Measurements from ENCODE around the gene LIMS1.
"Not testable (repeated sequence)": the region's sequence is repeated elsewhere in the genome, so short reads cannot be mapped to it uniquely, and the experiment has no call there.

The LIMS1 gene

DNA sequence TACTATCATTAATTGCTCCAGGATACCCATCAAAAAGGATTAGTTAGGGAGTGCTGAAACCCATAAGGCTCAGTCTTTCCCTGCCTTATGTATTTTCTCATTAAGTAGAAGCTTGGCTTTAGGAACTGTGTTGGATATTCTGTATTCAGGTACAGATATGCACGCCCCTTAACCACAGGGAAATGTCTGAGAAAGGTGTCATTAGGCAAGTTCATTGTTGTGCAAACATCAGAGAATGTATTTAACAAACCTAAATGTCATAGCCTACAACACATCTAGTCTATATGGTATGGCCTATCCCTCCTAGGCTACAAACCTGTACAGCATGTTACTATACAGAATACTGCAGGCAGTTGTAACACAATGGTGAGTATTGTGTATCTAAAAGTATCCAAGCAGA, 130.7 kb downstream of the LIMS1 start:
- not testable (repeated sequence) for DNase-seq (ENCODE audit: low read depth)

DNA sequence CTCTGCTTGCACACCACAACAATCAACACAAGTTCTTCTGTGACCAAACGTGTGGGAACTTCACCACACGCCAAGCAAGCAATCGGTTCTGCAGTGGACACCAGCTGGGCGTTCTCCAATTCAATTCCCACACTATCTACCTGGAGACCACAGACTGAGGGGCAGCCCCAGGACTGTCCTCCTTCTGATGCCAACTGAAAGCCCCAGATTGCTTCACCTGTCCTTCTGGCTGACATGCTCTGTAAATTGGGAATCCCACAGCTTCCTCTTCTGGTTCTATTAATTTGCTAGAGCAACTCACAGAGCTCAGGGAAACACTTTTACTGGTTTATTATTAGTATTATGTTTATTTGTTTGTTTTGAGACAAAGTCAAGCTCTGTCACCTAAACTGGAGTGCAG, 131.7 kb downstream of the LIMS1 start:
- DNase-seq (ENCODE audit: low read depth): not testable (repeated sequence)

DNA sequence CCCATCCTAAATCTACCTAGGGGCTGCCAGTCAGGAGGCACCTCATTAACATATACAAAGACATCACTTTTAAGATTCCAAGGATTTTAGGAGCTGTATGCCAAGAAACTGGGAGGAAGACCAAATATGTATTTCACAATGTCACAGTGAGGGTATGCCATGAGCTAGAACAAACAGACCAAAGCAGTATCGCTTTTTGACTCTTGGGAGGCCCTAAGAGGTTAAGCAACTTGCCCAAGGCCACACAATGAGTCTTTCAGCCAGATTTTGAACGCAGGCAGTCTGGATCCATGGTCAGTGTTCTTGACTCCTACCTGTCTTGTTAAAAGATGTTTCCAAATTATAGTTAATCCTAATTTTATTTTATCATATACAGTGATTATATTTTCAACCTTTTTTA, 132.9 kb downstream of the LIMS1 start:
- not testable (repeated sequence) for DNase-seq (ENCODE audit: low read depth)

DNA sequence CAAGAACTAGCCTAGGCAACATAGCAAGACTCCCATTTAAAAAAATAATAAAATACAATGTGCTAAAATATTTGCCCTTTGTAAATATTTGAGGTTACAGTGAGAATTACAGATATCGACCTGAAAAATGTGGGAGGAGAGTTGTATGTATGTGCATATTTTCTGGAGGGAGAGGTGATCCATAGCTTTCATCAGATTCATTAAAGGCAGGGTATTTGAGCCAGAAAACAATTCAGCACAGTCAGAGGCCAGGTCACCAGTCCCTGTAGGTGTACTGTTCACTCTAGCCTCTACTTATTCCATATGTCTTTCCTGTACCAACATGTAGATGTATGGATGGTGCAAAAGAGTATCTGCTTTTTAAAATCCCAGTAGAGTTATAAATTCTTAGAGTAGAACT, 136.0 kb downstream of the LIMS1 start:
- DNase-seq (ENCODE audit: low read depth): not testable (repeated sequence)

- DNase-seq (ENCODE audit: low read depth): not testable (repeated sequence)
Measured at GRCh38 chr2:108672200-108672805, 138.0 kb downstream of the LIMS1 start.

GRCh38 chr2:108676522-108676921, 142.3 kb downstream of the LIMS1 start:
- not testable (repeated sequence) for DNase-seq (ENCODE audit: low read depth)

DNA sequence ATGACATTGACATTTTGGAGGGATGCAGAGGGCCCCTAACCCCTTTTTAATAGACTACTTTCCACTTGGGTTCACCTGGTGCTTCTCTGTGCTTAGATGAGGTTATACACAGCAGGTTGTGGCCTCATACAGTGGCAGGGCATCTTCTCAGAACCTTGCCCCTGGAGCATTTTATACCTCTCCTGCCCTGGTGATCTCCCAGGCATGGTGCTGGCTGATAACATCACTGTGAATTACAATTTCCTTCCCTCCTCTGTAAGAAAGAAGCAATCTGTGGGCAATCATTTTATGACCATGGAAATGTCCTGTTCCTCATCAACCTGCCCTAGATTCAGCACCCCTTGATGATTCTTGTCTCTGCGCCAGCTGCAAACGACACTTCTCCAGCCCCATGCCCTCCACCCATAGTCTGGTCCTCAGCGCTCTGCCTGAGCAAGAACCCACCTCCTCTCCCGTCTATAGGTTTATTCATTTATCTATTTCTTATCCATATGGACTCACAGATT, 143.0 kb downstream of the LIMS1 start:
- DNase-seq (ENCODE audit: low read depth): not testable (repeated sequence)

- not testable (repeated sequence) for DNase-seq (ENCODE audit: low read depth)
Measured at GRCh38 chr2:108678198-108678651, 144.0 kb downstream of the LIMS1 start.

DNA sequence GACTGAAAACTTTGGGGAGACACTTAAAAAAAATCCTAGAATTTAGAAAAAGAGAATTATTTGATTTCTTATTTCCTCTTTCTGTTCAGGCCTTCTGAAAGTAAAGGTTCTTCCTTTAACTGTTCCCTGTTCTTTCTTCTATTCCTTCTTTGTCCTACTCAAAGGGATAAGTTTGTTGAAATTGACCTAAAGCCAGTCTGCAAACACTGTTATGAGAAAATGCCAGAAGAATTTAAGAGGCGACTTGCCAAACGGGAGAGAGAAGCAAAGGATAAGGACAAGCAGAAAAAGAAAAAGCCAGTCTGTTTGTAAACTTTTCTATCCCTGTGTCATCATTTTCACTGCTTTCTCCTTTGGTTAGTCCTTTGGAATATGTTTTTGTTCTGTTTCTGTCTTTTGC, 146.5 kb downstream of the LIMS1 start:
- DNase-seq (ENCODE audit: low read depth): not testable (repeated sequence)

DNA sequence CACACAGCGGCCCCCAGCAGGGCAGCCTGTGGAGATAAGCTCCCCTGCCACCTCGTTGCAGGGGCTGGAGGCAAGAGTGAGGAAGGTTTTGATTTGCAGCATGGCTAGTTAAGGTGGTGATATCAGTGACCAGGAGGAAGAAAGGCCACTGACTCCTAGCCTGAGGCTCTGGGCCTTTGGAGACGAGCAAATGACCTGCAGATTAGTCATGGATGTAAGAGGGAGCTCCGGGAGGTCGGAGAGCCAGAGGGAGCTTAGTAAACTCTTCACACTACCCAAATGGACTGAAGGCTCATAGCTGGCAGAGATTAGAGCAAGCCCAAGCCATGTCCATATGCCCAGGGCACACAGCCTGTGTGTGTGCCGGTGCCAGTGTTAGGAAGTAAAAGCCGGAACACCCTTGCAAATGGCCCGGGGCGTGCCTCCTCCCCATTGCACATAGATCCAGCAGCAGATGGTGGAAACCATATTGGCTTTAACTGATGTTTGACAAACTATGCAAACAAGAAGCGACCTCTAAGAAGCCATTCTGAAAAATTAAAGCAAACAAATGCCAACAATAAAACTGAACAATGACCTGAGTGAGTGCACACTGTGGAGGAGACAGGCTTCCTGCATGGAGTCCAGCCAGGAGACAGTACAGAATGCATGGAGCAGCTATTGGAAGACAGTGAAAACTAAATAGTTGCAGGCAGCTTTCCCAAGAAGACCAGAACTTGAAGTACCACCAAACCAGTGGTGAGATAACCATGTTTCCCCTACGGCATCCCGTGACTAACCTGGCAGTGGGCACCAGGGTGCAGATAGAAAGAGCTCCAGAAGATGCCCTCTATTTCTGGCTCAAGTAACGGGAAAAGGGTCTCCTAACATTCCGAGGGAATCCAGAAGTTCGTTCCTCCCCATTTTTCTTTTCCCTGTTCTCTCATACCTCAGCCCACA, 154.8 kb downstream of the LIMS1 start:
- DNase-seq (ENCODE audit: low read depth): not testable (repeated sequence)

GRCh38 chr2:108690001-108690400, 155.7 kb downstream of the LIMS1 start:
- DNase-seq (ENCODE audit: low read depth): not testable (repeated sequence)

- no peak for DNase-seq (ENCODE audit: low read depth)
Measured at GRCh38 chr2:108691447-108691846, 157.2 kb downstream of the LIMS1 start.

- no peak for DNase-seq (ENCODE audit: low read depth)
Measured at GRCh38 chr2:108701208-108701607, 166.9 kb downstream of the LIMS1 start.

DNA sequence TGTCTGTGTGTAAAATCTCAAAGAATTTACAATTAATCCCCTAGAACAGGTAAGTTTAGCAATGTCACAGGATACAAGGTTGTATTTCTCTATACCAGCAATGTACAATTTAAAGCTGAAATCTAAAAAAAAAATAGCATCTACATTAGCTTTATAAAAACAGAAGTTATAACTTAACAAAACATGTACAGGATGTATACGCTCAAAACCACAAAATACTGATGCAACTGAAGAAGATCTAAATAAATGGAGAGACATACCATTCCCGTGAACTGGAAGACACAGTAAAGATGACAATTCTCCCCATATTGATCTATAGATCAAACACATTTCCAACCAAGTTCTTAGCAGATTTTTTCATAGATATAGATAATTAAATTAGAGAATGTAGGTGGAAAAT, 167.5 kb downstream of the LIMS1 start:
- DNase-seq (ENCODE audit: low read depth): no peak

- DNase-seq (ENCODE audit: low read depth): no peak
Measured at GRCh38 chr2:108704871-108705270, 170.6 kb downstream of the LIMS1 start.

DNA sequence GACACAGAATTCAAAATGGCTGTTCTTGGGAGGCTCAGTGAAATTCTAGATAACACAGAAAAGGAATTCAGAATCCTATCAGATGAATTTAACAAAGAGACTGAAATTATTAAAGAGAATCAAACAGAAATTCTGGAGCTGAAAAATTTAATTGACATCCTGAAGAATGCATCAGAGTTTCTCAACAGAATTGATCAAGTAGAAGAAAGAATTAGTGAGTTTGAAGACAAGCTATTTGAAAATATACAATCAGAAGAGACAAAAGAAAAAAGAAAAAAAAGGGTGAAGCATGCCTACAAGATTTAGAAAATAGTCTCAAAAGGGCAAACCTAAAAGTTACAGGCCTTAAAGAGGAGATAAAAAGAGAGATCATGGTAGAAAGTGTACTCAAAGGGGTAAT, 173.0 kb downstream of the LIMS1 start:
- no peak for DNase-seq (ENCODE audit: low read depth)

GRCh38 chr2:108716971-108717370, 182.7 kb downstream of the LIMS1 start:
- DNase-seq (ENCODE audit: low read depth): not testable (repeated sequence)

GRCh38 chr2:108719149-108720044, 185.1 kb downstream of the LIMS1 start, which contains the start of gene RANBP2:
Gene RANBP2 (plus strand): TSS chr2:108719482. CDS start chr2:108719607, 125 bp downstream.
- peak; percentile 89 for DNase-seq (ENCODE audit: low read depth)

DNA sequence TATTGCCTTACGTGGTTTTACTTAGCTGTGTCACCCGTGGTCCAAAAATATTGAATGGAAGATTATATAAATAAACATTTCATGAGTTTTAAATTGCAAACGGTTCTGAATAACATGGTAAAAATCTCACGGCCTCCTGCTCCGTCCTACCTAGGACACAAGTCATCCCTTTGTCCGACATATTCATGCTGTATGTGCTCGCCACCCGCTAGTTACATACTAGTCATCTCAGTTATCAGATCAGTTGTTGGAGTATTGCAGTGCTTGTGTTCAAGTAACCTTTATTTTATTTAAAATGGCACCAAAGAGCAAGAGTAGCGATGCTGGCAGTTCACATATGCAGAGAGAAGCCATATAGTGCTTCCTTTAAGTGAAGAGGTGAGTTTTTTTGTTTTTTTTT, 191.8 kb downstream of the LIMS1 start:
- not testable (repeated sequence) for DNase-seq (ENCODE audit: low read depth)

GRCh38 chr2:108734656-108735055, 200.4 kb downstream of the LIMS1 start:
- DNase-seq (ENCODE audit: low read depth): not testable (repeated sequence)
